MM.1S (cell line): ENCODE data around the gene KDM4B.

Experiments used
- DNase-seq: peaks from one replicate; pipeline ENCODE4 v3.0.0-alpha.2; 2015
- H2AFZ ChIP-seq: fragments of 300-600 bp; sonication (generic); 2 replicates; pipeline ENCODE4 v1.6.0; 2016; ENCODE audit warnings: antibody characterized with exemption, low read length
- H3F3A ChIP-seq: fragments of 300-600 bp; sonication (generic); 2 replicates; pipeline ENCODE4 v1.6.1; 2016; ENCODE audit warnings: mild to moderate bottlenecking, antibody characterized with exemption, low read length, moderate library complexity, mixed read lengths; ENCODE audit not compliant: insufficient read depth
- H3K27ac ChIP-seq: fragments of 300-600 bp; sonication (generic); 2 replicates; pipeline ENCODE4 v1.5.1; 2016; ENCODE audit warnings: mild to moderate bottlenecking, low read length
- H3K27me3 ChIP-seq: fragments of 300-600 bp; sonication (generic); replicated peaks from 2 replicates; pipeline ENCODE4 v1.6.0; 2016; ENCODE audit warnings: low read length; ENCODE audit not compliant: insufficient read depth
- H3K36me3 ChIP-seq: fragments of 300-600 bp; sonication (generic); replicated peaks from 2 replicates; pipeline ENCODE4 v1.6.1; 2016; ENCODE audit warnings: mild to moderate bottlenecking, low read length, mixed read lengths; ENCODE audit not compliant: insufficient read depth
- H3K4me1 ChIP-seq: fragments of 300-600 bp; sonication (generic); 2 replicates; pipeline ENCODE4 v1.6.1; 2016; ENCODE audit warnings: low read length, mixed read lengths
- H3K4me2 ChIP-seq: fragments of 300-600 bp; sonication (generic); 2 replicates; pipeline ENCODE4 v1.6.0; 2016; ENCODE audit warnings: low read depth, low read length
- H3K4me3 ChIP-seq: fragments of 300-600 bp; sonication (generic); 2 replicates; pipeline ENCODE4 v1.5.1; 2016; ENCODE audit warnings: low read length, mixed read lengths
- H3K79me2 ChIP-seq: fragments of 300-600 bp; sonication (generic); 2 replicates; pipeline ENCODE4 v1.6.1; 2016; ENCODE audit warnings: mixed run types, low read length, mixed read lengths
- H3K9ac ChIP-seq: fragments of 300-600 bp; sonication (generic); 2 replicates; pipeline ENCODE4 v1.6.1; 2016; ENCODE audit warnings: low read length, mixed read lengths
- H3K9me2 ChIP-seq: fragments of 300-600 bp; sonication (generic); replicated peaks from 2 replicates; pipeline ENCODE4 v1.6.1; 2016; ENCODE audit warnings: mild to moderate bottlenecking, low read length, mixed read lengths; ENCODE audit not compliant: insufficient read depth
- H3K9me3 ChIP-seq: fragments of 300-600 bp; sonication (generic); replicated peaks from 2 replicates; pipeline ENCODE4 v1.6.1; 2016; ENCODE audit warnings: mild to moderate bottlenecking, low read length, mixed read lengths; ENCODE audit not compliant: insufficient read depth
- H4K20me1 ChIP-seq: fragments of 300-600 bp; sonication (generic); 2 replicates; pipeline ENCODE4 v1.6.1; 2016; ENCODE audit warnings: mild to moderate bottlenecking, low read length, moderate library complexity, mixed read lengths; ENCODE audit not compliant: insufficient read depth
- EZH2 ChIP-seq: fragments of 300-600 bp; sonication (generic); optimal IDR thresholded peaks from 2 replicates; pipeline ENCODE3; 2017; ENCODE audit warnings: low read depth, mild to moderate bottlenecking, antibody characterized with exemption, low read length, mixed read lengths
- EZH2phosphoT487 ChIP-seq: fragments of 300-600 bp; sonication (generic); IDR thresholded peaks from 2 replicates; pipeline ENCODE4 v1.6.1; 2018; ENCODE audit warnings: antibody characterized with exemption, low read length
- TF ChIP-seq, protein P1 (sequence below): fragments of 300-600 bp; sonication (generic); IDR thresholded peaks from 2 replicates; pipeline ENCODE4 v1.5.1; 2016; ENCODE audit warnings: antibody characterized with exemption, low read length, mixed read lengths

Gene KDM4B

DNA sequence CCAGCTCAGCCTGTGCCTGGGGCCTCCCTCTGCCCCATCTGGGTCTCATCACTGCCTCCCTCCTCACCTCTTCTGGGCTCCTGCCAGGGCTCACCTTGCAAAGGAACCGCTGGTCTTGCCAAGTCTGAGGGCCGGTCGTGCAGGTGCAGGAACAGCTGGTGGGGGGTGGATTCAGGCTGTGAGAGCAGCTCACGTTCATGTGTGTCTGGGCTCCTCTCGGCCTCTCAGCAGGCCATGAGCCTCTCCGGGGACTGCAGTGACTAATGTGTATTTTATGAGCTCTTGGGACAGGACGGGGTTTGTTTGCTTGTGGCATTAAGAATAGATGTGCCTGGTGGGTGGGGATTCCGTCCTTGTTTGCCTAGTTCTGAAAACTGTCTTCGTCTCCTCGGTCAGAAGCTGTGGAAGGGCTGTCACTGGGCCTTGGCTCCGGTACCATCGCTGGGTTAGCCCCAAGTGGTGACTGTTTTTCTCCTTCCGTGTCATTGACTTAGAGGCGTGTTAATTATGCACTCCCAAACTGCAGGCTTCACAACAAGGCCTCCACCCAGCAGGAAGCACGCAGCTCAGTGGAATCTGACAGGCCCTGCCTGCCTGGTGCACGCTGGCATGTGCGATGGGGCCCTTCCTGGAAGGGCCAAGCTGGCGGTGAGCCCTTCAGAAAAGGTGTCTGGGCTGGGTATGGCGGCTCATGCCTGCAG, 77.6 kb downstream of the KDM4B start:
- H3K27ac ChIP-seq, result no peak overlapping the region
- no peak overlapping the region for H2AFZ ChIP-seq
- H3K9me2 ChIP-seq, result no peaks in the 10 kb centered on the region
- no peaks in the 10 kb centered on the region for H3K27me3 ChIP-seq
- peaks cover 3% of the 10 kb centered on the region; the same call in 1 of the 2 replicates for H3K36me3 ChIP-seq
- TF ChIP-seq EZH2phosphoT487 (no peak), EZH2 (no peak)
- TF ChIP-seq, protein P1, sequence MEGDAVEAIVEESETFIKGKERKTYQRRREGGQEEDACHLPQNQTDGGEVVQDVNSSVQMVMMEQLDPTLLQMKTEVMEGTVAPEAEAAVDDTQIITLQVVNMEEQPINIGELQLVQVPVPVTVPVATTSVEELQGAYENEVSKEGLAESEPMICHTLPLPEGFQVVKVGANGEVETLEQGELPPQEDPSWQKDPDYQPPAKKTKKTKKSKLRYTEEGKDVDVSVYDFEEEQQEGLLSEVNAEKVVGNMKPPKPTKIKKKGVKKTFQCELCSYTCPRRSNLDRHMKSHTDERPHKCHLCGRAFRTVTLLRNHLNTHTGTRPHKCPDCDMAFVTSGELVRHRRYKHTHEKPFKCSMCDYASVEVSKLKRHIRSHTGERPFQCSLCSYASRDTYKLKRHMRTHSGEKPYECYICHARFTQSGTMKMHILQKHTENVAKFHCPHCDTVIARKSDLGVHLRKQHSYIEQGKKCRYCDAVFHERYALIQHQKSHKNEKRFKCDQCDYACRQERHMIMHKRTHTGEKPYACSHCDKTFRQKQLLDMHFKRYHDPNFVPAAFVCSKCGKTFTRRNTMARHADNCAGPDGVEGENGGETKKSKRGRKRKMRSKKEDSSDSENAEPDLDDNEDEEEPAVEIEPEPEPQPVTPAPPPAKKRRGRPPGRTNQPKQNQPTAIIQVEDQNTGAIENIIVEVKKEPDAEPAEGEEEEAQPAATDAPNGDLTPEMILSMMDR, result no peak
- no peak for DNase-seq
- no peaks in the 10 kb centered on the region for H3F3A ChIP-seq
- no peak overlapping the region for H3K4me3 ChIP-seq
- no peak overlapping the region for H3K4me2 ChIP-seq
- peaks cover 16% of the 10 kb centered on the region for H3K79me2 ChIP-seq
- H3K9ac ChIP-seq, result no peak overlapping the region
- no peaks in the 10 kb centered on the region for H3K9me3 ChIP-seq
- no peaks in the 10 kb centered on the region for H3K4me1 ChIP-seq
- H4K20me1 ChIP-seq, result no peaks in the 10 kb centered on the region

- no peaks in the 10 kb centered on the region for H3K9me3 ChIP-seq
- H3K4me1 ChIP-seq, result no peaks in the 10 kb centered on the region
- H3K4me2 ChIP-seq, result no peak overlapping the region
- H3F3A ChIP-seq, result no peaks in the 10 kb centered on the region
- DNase-seq, result no peak
- H3K79me2 ChIP-seq, result peaks cover 16% of the 10 kb centered on the region
- H3K9ac ChIP-seq, result no peak overlapping the region
- H3K4me3 ChIP-seq, result no peak overlapping the region
- TF ChIP-seq EZH2, result no peak
- no peak for TF ChIP-seq EZH2phosphoT487
- TF ChIP-seq, protein P1, result no peak
- H2AFZ ChIP-seq, result no peak overlapping the region
- no peaks in the 10 kb centered on the region for H4K20me1 ChIP-seq
- no peaks in the 10 kb centered on the region for H3K9me2 ChIP-seq
- H3K27ac ChIP-seq, result no peak overlapping the region
- no peaks in the 10 kb centered on the region for H3K27me3 ChIP-seq
- peaks cover 3% of the 10 kb centered on the region; the same call in 1 of the 2 replicates for H3K36me3 ChIP-seq
Observed at GRCh38 chr19:5047251-5047935, 78.5 kb downstream of the KDM4B start.

GRCh38 chr19:5048091-5048726, 79.3 kb downstream of the KDM4B start:
- H3K4me2 ChIP-seq, result no peak overlapping the region
- no peak overlapping the region for H3K9ac ChIP-seq
- H2AFZ ChIP-seq, result no peak overlapping the region
- no peaks in the 10 kb centered on the region for H3F3A ChIP-seq
- H3K27me3 ChIP-seq, result no peaks in the 10 kb centered on the region
- no peak for DNase-seq
- H3K79me2 ChIP-seq, result peaks cover 16% of the 10 kb centered on the region
- H3K4me1 ChIP-seq, result no peaks in the 10 kb centered on the region
- no peak overlapping the region for H3K4me3 ChIP-seq
- H3K9me2 ChIP-seq, result no peaks in the 10 kb centered on the region
- H3K9me3 ChIP-seq, result no peaks in the 10 kb centered on the region
- H4K20me1 ChIP-seq, result no peaks in the 10 kb centered on the region
- H3K27ac ChIP-seq, result no peak overlapping the region
- TF ChIP-seq EZH2 (no peak), EZH2phosphoT487 (no peak)
- TF ChIP-seq, protein P1, result peak; percentile 88
- H3K36me3 ChIP-seq, result peaks cover 3% of the 10 kb centered on the region; the same call in 1 of the 2 replicates
